Measurements from ENCODE around the gene PRR5. TPM values are rescaled to one million over a fixed set of nuclear protein-coding genes. Genes with fewer than 3 reads are reported as not detected.

The PRR5 gene
- total and polyA plus RNA-seq, 4 donors = 11.5 to 49.1 (median 19.3) TPM

GRCh38 chr22:44780876-44781449, 79.0 kb downstream of the PRR5 start:
- Histone ChIP-seq H3K36me3 (ENCODE audit: control insufficient read depth in 4 of 4, insufficient read depth in 3 of 4, low read depth in 1 of 4, low read length in 3 of 4) (no peaks in the 10 kb centered on the region), H3K27ac (ENCODE audit: low read depth in 1 of 2, low read length in 2 of 2) (no peak overlapping the region), H3K9ac (ENCODE audit: low read depth in 1 of 2, low read length in 2 of 2) (no peak overlapping the region), H3K4me1 (ENCODE audit: control insufficient read depth in 4 of 4, insufficient read depth in 4 of 4, low read length in 3 of 4) (no peaks in the 10 kb centered on the region), H3K4me3 (ENCODE audit: low read depth in 1 of 3, low read length in 3 of 3) (no peak overlapping the region), H3K9me3 (ENCODE audit: control insufficient read depth in 4 of 4, low read length in 3 of 4) (no peaks in the 10 kb centered on the region), H3K27me3 (ENCODE audit: control insufficient read depth in 4 of 4, insufficient read depth in 4 of 4, low read length in 3 of 4) (no peaks in the 10 kb centered on the region)
- 87% methylated on average over 17 of the region's 17 CpGs for WGBS
- TF ChIP-seq SP1 (IDR thresholded peaks at IDR 0.05) = no peak
- TF ChIP-seq FOXA2 (IDR thresholded peaks at IDR 0.05) = no peak
- DNase-seq (ENCODE audit: low spot score) = no peak

- no peak overlapping the region for H3K9ac ChIP-seq (ENCODE audit: low read depth in 1 of 2, low read length in 2 of 2)
- H3K9me3 ChIP-seq (ENCODE audit: control insufficient read depth in 4 of 4, low read length in 3 of 4) = no peaks in the 10 kb centered on the region
- H3K27ac ChIP-seq (ENCODE audit: low read depth in 1 of 2, low read length in 2 of 2) = no peak overlapping the region
- DNase-seq (ENCODE audit: low spot score) = no peak
- no peak for TF ChIP-seq FOXA2 (IDR thresholded peaks at IDR 0.05)
- TF ChIP-seq SP1 (IDR thresholded peaks at IDR 0.05) = no peak
- no peak for TF ChIP-seq ZBTB33 (IDR thresholded peaks at IDR 0.05)
- TF ChIP-seq HNF4G (IDR thresholded peaks at IDR 0.05) = no peak
- no peaks in the 10 kb centered on the region for H3K27me3 ChIP-seq (ENCODE audit: control insufficient read depth in 4 of 4, insufficient read depth in 4 of 4, low read length in 3 of 4)
- WGBS = 83% methylated on average over 17 of the region's 17 CpGs
- no peaks in the 10 kb centered on the region for H3K4me1 ChIP-seq (ENCODE audit: control insufficient read depth in 4 of 4, insufficient read depth in 4 of 4, low read length in 3 of 4)
- no peak overlapping the region for H3K4me3 ChIP-seq (ENCODE audit: low read depth in 1 of 3, low read length in 3 of 3)
- no peaks in the 10 kb centered on the region for H3K36me3 ChIP-seq (ENCODE audit: control insufficient read depth in 4 of 4, insufficient read depth in 3 of 4, low read depth in 1 of 4, low read length in 3 of 4)
Measured at GRCh38 chr22:44782363-44782963, 80.5 kb downstream of the PRR5 start.

- no peak for DNase-seq (ENCODE audit: low spot score)
- Histone ChIP-seq H3K9me3 (ENCODE audit: control insufficient read depth in 4 of 4, low read length in 3 of 4) (no peaks in the 10 kb centered on the region), H3K4me1 (ENCODE audit: control insufficient read depth in 4 of 4, insufficient read depth in 4 of 4, low read length in 3 of 4) (no peaks in the 10 kb centered on the region), H3K4me3 (ENCODE audit: low read depth in 1 of 3, low read length in 3 of 3) (no peak overlapping the region), H3K36me3 (ENCODE audit: control insufficient read depth in 4 of 4, insufficient read depth in 3 of 4, low read depth in 1 of 4, low read length in 3 of 4) (no peaks in the 10 kb centered on the region), H3K27ac (ENCODE audit: low read depth in 1 of 2, low read length in 2 of 2) (no peak overlapping the region), H3K9ac (ENCODE audit: low read depth in 1 of 2, low read length in 2 of 2) (no peak overlapping the region), H3K27me3 (ENCODE audit: control insufficient read depth in 4 of 4, insufficient read depth in 4 of 4, low read length in 3 of 4) (no peaks in the 10 kb centered on the region)
- TF ChIP-seq EGR1 (IDR thresholded peaks at IDR 0.05; ENCODE audit: low read depth in 2 of 2) (no peak), JUND (IDR thresholded peaks at IDR 0.05) (no peak), ZBTB33 (IDR thresholded peaks at IDR 0.05) (no peak), REST (IDR thresholded peaks at IDR 0.05) (no peak), HNF4G (IDR thresholded peaks at IDR 0.05) (no peak), FOXA1 (IDR thresholded peaks at IDR 0.05) (no peak), ATF3 (IDR thresholded peaks at IDR 0.05) (no peak), RXRA (IDR thresholded peaks at IDR 0.05) (no peak), SP1 (IDR thresholded peaks at IDR 0.05) (no peak), FOXA2 (IDR thresholded peaks at IDR 0.05) (no peak), NR2F2 (IDR thresholded peaks at IDR 0.05) (no peak), GABPA (IDR thresholded peaks at IDR 0.05 in 1 of 2, conservative IDR thresholded peaks at IDR 0.05 in 1 of 2) (no peak), CTCF (IDR thresholded peaks at IDR 0.05; ENCODE audit: low read depth, low read length, missing input control) (no peak), RAD21 (IDR thresholded peaks at IDR 0.05) (no peak), HNF4A (conservative IDR thresholded peaks at IDR 0.05) (no peak), MAX (IDR thresholded peaks at IDR 0.05) (no peak), YY1 (IDR thresholded peaks at IDR 0.05) (no peak), TAF1 (conservative IDR thresholded peaks at IDR 0.05) (no peak)
- 77% methylated on average over 10 of the region's 10 CpGs for WGBS
Measured at GRCh38 chr22:44783091-44783490, 81.1 kb downstream of the PRR5 start.
